ENCODE measurements around the gene PASK. TPM values are rescaled to one million over a fixed set of nuclear protein-coding genes. Genes with fewer than 3 reads are reported as not detected.

Gene PASK
- total RNA-seq, 1 donor from 2014 or later: 60.4 TPM

GRCh38 chr2:241066893-241067341, 82.4 kb downstream of the PASK start:
- H3K4me1 Mint-ChIP-seq (ENCODE audit: low read depth): no peaks in the 10 kb centered on the region
- TF ChIP-seq, protein P1, sequence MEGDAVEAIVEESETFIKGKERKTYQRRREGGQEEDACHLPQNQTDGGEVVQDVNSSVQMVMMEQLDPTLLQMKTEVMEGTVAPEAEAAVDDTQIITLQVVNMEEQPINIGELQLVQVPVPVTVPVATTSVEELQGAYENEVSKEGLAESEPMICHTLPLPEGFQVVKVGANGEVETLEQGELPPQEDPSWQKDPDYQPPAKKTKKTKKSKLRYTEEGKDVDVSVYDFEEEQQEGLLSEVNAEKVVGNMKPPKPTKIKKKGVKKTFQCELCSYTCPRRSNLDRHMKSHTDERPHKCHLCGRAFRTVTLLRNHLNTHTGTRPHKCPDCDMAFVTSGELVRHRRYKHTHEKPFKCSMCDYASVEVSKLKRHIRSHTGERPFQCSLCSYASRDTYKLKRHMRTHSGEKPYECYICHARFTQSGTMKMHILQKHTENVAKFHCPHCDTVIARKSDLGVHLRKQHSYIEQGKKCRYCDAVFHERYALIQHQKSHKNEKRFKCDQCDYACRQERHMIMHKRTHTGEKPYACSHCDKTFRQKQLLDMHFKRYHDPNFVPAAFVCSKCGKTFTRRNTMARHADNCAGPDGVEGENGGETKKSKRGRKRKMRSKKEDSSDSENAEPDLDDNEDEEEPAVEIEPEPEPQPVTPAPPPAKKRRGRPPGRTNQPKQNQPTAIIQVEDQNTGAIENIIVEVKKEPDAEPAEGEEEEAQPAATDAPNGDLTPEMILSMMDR (IDR thresholded peaks at IDR 0.05; ENCODE audit: unreplicated experiment): no peak
- DNase-seq (ENCODE audit: low spot score, unreplicated experiment): peak; percentile 42
- H3K9me3 Mint-ChIP-seq (ENCODE audit: low read depth): no peaks in the 10 kb centered on the region
- no peaks in the 10 kb centered on the region for H3K36me3 Mint-ChIP-seq (ENCODE audit: insufficient read depth)
- peaks cover 5% of the 10 kb centered on the region for H3K27me3 Mint-ChIP-seq
- no peak overlapping the region for H3K4me3 Mint-ChIP-seq (ENCODE audit: low read depth)
- no peak overlapping the region for H3K27ac Mint-ChIP-seq

GRCh38 chr2:241066171-241066892, 82.9 kb downstream of the PASK start:
- Mint-ChIP-seq H3K4me3 (ENCODE audit: low read depth) (no peak overlapping the region), H3K27me3 (peaks cover 5% of the 10 kb centered on the region), H3K36me3 (ENCODE audit: insufficient read depth) (no peaks in the 10 kb centered on the region), H3K9me3 (ENCODE audit: low read depth) (no peaks in the 10 kb centered on the region), H3K27ac (no peak overlapping the region), H3K4me1 (ENCODE audit: low read depth) (no peaks in the 10 kb centered on the region)
- TF ChIP-seq, protein P1 (IDR thresholded peaks at IDR 0.05; ENCODE audit: unreplicated experiment): no peak
- no peak for DNase-seq (ENCODE audit: low spot score, unreplicated experiment)

DNA sequence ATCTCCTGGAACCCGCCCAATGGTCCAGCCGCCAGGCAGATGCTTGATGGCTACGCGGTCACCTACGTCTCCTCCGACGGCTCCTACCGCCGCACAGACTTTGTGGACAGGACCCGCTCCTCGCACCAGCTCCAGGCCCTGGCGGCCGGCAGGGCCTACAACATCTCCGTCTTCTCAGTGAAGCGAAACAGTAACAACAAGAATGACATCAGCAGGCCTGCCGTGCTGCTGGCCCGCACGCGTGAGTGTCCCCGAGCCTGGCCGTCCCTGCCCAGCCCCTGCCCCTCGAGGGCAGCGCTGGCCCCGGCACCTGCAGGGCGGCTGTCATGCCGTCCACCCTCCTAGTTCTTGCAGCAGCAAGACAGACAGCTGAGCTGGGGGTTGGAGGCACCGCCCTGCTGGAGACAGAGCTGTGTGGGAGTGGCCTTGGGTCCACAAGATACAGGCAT, 83.9 kb downstream of the PASK start:
- TF ChIP-seq, protein P1 (IDR thresholded peaks at IDR 0.05; ENCODE audit: unreplicated experiment): no peak
- no peak for DNase-seq (ENCODE audit: low spot score, unreplicated experiment)
- Mint-ChIP-seq H3K4me3 (ENCODE audit: low read depth) (no peak overlapping the region), H3K27me3 (peaks cover 7% of the 10 kb centered on the region), H3K9me3 (ENCODE audit: low read depth) (no peaks in the 10 kb centered on the region), H3K36me3 (ENCODE audit: insufficient read depth) (no peaks in the 10 kb centered on the region), H3K27ac (no peak overlapping the region), H3K4me1 (ENCODE audit: low read depth) (no peaks in the 10 kb centered on the region)

GRCh38 chr2:241064802-241065354, 84.4 kb downstream of the PASK start:
- H3K36me3 Mint-ChIP-seq (ENCODE audit: insufficient read depth): no peaks in the 10 kb centered on the region
- no peaks in the 10 kb centered on the region for H3K4me1 Mint-ChIP-seq (ENCODE audit: low read depth)
- peaks cover 7% of the 10 kb centered on the region for H3K27me3 Mint-ChIP-seq
- no peaks in the 10 kb centered on the region for H3K9me3 Mint-ChIP-seq (ENCODE audit: low read depth)
- no peak overlapping the region for H3K4me3 Mint-ChIP-seq (ENCODE audit: low read depth)
- no peak for DNase-seq (ENCODE audit: low spot score, unreplicated experiment)
- TF ChIP-seq, protein P1 (IDR thresholded peaks at IDR 0.05; ENCODE audit: unreplicated experiment): no peak
- H3K27ac Mint-ChIP-seq: no peak overlapping the region

GRCh38 chr2:241064008-241064801, 85.1 kb downstream of the PASK start:
- H3K9me3 Mint-ChIP-seq (ENCODE audit: low read depth): no peaks in the 10 kb centered on the region
- no peak overlapping the region for H3K27ac Mint-ChIP-seq
- no peaks in the 10 kb centered on the region for H3K4me1 Mint-ChIP-seq (ENCODE audit: low read depth)
- TF ChIP-seq, protein P1 (IDR thresholded peaks at IDR 0.05; ENCODE audit: unreplicated experiment): no peak
- peak overlapping the region; percentile 52 for H3K4me3 Mint-ChIP-seq (ENCODE audit: low read depth)
- no peaks in the 10 kb centered on the region for H3K36me3 Mint-ChIP-seq (ENCODE audit: insufficient read depth)
- peak; percentile 12 for DNase-seq (ENCODE audit: low spot score, unreplicated experiment)
- H3K27me3 Mint-ChIP-seq: peaks cover 12% of the 10 kb centered on the region
